ENCODE data around the gene MILR1.

DNA sequence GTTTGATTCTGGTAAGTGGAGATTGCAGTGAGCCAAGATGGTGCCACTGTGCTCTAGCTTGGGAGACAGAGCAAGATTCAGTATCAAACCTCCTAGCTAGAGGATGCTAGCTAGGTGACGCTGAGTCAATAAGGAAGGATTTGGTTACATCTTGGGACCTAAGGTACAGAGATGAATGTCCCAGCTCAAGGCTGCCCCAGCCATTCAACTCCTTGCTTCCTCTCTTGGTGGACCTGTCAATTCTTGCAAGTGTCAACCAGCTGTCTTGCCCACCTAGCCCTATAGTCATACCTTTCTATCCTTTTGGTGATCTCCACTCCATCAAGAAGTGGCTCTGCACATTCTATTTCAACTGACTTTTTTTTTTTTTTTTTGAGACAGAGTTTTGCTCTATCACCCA is 1.4 kb upstream of the MILR1 start:
- no peak for TF ChIP-seq POLR2AphosphoS5 (IDR thresholded peaks at IDR 0.05; ENCODE audit: borderline replicate concordance, low read depth, low read length)
- no peak for TF ChIP-seq EZH2 (IDR thresholded peaks at IDR 0.05)

Data from SK-N-MC (cell line).